ENCODE results near the gene CIBAR2.

The CIBAR2 gene

GRCh38 chr16:85113168-85113733 is 979 bp upstream of the CIBAR2 start:
- Histone ChIP-seq H3K27ac (replicated peaks) (no peak overlapping the region), H3K4me3 (replicated peaks; ENCODE audit: insufficient read depth, low read length) (no peak overlapping the region), H3K27me3 (ENCODE audit: insufficient read depth, poor library complexity, severe bottlenecking) (no peaks in the 10 kb centered on the region)
- no peak for TF ChIP-seq SPI1 (IDR thresholded peaks at IDR 0.05; ENCODE audit: borderline replicate concordance, low read depth)
- TF ChIP-seq GABPA (IDR thresholded peaks at IDR 0.05; ENCODE audit: low read depth): no peak
- TF ChIP-seq POLR2AphosphoS5 (IDR thresholded peaks at IDR 0.05; ENCODE audit: low read depth): no peak
- TF ChIP-seq REST (IDR thresholded peaks at IDR 0.05; ENCODE audit: insufficient replicate concordance, low read depth): no peak
- no peak for TF ChIP-seq CTCF (IDR thresholded peaks at IDR 0.05; ENCODE audit: insufficient read depth, low read length)
- DNase-seq (ENCODE audit: low read depth in 1 of 2, low spot score in 1 of 2): no peak

- H3K27me3 ChIP-seq (ENCODE audit: insufficient read depth, poor library complexity, severe bottlenecking): no peaks in the 10 kb centered on the region
- TF ChIP-seq CTCF (IDR thresholded peaks at IDR 0.05; ENCODE audit: insufficient read depth, low read length) (no peak), SPI1 (IDR thresholded peaks at IDR 0.05; ENCODE audit: borderline replicate concordance, low read depth) (no peak), REST (IDR thresholded peaks at IDR 0.05; ENCODE audit: insufficient replicate concordance, low read depth) (no peak), GABPA (IDR thresholded peaks at IDR 0.05; ENCODE audit: low read depth) (no peak), POLR2AphosphoS5 (IDR thresholded peaks at IDR 0.05; ENCODE audit: low read depth) (no peak)
- DNase-seq (ENCODE audit: low read depth in 1 of 2, low spot score in 1 of 2): no peak
- H3K27ac ChIP-seq (replicated peaks): no peak overlapping the region
- no peak overlapping the region for H3K4me3 ChIP-seq (replicated peaks; ENCODE audit: insufficient read depth, low read length)
Measured at GRCh38 chr16:85111184-85111583, 1.1 kb downstream of the CIBAR2 start.

- Histone ChIP-seq H3K4me3 (replicated peaks; ENCODE audit: insufficient read depth, low read length) (no peak overlapping the region), H3K27me3 (ENCODE audit: insufficient read depth, poor library complexity, severe bottlenecking) (no peaks in the 10 kb centered on the region), H3K27ac (replicated peaks) (no peak overlapping the region)
- no peak for DNase-seq (ENCODE audit: low read depth in 1 of 2, low spot score in 1 of 2)
- TF ChIP-seq CTCF (IDR thresholded peaks at IDR 0.05; ENCODE audit: insufficient read depth, low read length) (no peak), GABPA (IDR thresholded peaks at IDR 0.05; ENCODE audit: low read depth) (no peak), POLR2AphosphoS5 (IDR thresholded peaks at IDR 0.05; ENCODE audit: low read depth) (no peak), REST (IDR thresholded peaks at IDR 0.05; ENCODE audit: insufficient replicate concordance, low read depth) (no peak), SPI1 (IDR thresholded peaks at IDR 0.05; ENCODE audit: borderline replicate concordance, low read depth) (no peak)
Measured at GRCh38 chr16:85110105-85110504, 2.2 kb downstream of the CIBAR2 start.

Measured in HL-60 (cell line).